HG03103 (cell line): ENCODE results near the gene PPIL1.

Experiments
- ATAC-seq: cut with Tn5 transposase; IDR thresholded peaks from one replicate; pipeline ENCODE4 v1.9.1; 2021; ENCODE audit warnings: low read depth; ENCODE audit not compliant: unreplicated experiment

PPIL1 gene

DNA sequence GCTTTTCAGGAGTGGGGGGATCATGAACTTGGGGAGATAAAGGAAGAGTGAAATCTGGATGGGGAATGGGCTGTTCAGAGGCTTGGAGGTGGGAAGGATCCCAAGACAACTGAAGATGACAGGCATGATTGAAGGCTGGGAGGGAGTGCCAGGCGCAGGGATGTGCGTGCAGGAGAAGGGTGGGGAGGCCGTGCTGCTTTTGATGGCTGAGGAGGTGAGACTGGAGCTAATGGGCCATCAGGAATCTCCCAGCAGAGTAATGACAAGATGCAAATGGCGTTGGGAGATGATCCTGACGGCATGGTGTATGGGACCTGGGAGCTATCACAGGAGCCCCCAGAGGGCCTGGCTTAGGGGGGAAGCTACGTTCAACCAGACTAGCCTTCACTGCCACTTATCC, 36.9 kb downstream of the PPIL1 start:
- no peak for ATAC-seq

DNA sequence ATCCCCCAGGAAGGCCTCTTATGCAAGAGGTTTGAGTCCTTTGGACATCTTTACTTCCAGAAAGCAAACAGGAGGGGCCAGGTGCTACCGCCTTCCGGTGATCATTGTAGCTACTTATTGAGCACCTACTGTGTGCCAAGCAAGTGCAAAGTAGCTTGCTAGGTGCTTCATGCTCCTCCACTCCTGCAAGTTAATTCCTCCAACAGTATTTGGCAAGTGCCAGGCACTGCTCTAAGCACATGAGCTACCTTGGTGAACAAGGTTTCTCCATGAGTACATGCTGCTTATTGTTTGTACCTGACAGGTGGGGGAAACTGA, 37.6 kb downstream of the PPIL1 start:
- ATAC-seq, result no peak

DNA sequence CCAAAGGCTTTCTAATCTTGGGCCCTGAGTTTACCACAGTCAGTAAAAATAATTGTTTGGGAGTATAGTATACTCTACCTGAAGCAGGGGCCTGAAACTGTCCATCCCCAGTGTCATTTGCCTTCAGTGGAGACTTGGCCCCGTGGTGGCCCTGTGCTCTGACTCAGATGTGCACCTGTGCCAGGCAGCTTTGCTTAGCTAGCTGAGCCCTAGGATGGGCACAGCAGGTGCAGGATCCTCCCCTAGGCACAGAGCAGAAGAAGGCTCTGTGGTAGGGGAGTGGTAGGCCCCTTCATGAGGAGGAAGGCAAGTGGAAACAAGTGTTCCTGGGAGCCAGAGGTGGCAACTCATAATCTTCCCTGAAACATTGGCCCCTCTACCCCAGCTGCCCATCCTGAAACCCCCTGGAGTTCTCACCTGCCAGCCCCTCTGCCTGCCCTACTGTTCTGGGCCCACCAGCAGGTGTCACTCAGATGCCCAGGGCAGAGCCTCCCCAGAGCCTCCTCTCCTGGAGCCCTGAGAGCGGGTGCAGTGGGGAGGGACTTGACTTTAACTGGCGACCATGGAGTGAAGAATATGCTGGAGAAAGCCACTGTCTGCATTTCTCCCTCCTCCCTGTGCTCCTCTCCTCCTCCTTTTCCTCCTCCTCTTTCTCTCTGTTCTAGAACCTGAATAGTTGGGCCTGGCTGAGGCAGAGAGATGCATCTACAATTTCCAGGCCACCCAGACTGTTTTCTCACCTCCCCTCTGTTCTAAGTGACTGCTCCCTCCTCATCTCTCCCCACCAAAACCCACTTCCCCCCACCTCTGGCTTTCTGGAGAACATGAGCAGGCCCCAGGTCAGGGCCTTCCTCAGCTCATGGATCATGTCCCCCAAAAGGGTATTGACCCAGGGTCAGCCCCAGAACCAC, 38.2 kb downstream of the PPIL1 start:
- ATAC-seq, result no peak

DNA sequence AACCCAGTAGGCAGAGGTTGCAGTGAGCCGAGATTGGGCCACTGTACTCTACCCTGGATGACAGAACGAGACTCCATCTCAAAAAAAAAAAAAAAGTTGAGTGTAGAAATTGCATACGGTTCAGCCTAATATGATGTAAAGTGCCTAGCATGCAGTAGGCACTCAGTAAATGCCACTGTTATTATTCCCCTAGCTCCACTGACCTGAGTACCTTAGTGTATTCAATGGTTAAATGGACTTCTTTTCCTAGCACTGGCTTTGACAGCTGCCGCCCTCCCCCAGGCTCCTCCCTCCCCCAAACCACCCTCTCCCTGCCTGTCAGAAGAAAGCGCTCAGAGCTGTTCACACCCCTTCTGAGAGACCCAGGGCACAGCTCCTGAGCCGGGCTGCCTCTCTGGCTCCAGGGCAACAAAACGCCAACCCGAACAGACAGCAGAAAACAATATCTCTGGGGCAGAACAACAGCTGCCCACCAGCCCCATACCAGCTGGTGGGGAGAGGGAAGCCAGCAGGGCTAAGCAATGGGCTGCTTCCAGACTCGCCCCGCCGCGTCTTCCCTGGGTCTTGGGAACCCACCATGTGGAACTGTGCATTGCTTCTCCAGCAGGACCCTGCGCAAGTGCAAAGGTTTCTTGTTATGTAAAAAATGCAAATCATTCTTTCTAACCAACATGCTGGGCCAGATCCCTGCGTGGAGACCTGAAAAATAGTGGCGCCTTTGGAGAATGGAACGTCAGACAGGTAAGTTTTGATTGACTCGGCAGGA, 39.8 kb downstream of the PPIL1 start:
- no peak for ATAC-seq

DNA sequence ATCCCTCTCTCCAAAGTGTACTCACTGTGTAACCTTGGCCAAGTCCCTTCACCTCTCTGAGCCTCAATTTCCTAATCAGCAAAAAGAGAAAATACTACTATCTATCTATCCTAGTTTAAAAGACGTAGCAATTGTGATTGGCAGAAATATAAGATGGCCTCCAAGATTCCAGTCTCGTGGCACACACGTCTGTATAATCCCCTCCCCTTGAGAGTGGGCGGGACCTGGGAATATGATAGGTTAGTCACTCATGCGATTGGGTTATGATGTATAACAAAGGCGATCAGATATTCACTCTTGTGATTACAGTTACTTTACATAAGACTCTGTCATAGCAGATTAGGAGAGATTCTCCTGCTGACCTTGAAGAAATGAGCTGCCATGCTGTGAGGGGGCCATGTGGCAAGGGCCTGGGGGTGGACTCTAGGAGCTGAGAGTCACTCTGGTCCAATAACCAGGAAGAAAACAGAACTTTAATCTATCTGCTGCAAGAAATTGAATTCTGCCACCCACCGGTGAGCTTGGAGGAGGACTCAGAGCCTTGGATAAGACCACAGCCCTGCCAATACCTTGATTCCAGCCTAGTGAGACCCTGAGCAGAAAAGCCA, 41.3 kb downstream of the PPIL1 start:
- ATAC-seq, result no peak

DNA sequence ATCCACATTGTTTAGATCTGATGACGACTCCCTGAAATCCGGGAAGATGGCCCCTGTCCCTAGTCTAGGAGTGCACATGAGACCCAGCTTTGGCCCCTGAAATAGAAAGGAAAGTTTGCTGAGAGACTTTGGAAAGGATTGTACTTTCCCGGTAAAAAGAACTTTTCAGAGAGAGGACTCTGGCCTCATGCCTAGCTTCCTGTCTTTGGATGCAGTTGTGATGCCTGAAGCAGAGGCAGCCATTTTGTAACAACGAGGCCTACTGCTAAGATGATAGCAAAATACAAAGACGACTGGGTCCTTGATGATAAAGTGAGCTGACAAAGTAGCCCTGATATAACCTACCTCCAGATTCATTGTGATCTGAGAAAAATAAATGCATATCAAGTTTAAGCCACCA, 42.3 kb downstream of the PPIL1 start:
- no peak for ATAC-seq

DNA sequence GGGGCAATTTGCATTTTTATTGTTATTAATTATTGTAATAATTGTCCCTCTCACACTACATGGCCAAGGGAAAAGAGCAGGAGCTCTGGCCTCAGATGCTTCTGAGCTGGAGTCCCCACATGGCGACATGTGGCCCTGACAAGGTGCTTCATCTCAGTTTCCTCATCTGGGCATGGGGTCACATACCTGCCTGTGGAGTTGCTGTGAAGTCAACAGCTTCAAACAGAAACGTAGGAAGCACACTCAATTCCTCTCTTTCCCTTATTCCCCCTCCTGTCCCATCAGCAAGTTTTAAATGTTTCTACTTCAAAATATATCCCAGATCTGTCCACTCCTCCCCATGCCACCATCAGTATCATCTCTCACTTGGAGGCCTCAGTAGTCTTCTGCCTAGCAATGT, 44.0 kb downstream of the PPIL1 start:
- no peak for ATAC-seq

DNA sequence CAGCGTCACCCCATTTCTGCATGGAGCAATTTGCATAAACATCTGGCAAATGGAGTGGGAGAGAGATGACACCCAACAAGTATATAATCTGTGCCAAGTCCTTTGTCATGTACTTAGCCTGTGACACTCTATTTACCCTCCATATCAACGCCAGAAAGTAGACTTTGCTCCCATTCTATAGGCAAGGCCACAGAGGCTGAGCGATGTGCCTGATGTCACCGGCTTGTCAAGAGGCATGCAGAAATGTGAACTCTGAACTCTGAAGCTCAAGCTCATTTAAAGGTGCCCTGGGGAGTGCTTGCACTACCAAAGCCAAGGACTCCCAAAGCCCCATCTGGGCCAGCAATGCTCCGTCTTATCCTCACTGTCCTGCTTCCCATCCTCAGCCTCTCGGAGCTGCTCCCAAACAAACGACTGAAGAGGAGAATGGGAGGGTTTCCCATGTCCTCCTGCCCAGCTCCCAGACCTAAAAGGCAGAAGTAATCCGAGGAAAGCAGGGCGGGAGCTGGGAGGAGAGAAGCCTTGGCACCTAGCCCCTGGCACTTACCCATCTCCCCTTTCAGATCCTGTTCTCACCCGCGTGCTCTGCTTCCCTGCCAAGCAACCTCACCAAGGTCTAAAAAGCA, 44.6 kb downstream of the PPIL1 start:
- ATAC-seq, result no peak

DNA sequence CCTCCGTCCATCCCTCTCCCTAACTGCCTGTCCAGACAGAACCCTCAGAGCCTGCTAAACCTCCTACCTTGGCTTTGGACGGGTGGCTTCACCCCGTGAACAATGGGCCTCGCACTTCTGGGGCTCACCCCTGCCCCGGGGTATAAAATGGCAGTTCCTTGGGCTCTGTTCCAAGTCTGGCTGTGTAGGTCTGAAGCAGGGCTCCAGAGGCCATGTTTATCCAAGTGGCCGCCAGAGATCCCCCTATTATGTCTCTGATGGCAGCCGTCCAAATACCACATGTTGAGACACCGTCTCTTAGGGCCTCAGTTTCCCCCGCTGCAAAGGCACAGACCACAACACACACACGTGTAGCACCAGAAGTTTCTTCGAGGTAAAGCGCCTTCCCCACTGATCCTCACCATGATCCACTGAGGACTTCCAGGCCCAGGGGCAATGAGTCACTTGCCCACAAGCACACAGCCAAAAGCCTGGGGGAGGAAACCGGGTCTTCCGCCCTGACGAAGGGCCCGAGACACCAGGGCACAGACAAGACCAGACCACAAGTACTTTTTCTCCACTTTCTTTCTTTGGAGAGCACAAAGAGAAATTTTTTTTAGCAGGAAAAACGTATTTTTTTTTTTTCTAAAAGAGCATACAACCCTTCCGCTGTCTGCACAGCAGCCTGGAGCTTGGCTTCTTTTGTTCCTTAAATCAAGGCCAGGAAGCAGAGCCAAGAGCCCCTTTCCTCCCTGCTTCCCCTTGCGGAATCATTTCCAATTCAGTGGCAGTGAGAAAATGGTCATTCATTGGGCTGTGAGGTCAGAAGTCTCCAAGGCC, 47.1 kb downstream of the PPIL1 start:
- ATAC-seq, result no peak

DNA sequence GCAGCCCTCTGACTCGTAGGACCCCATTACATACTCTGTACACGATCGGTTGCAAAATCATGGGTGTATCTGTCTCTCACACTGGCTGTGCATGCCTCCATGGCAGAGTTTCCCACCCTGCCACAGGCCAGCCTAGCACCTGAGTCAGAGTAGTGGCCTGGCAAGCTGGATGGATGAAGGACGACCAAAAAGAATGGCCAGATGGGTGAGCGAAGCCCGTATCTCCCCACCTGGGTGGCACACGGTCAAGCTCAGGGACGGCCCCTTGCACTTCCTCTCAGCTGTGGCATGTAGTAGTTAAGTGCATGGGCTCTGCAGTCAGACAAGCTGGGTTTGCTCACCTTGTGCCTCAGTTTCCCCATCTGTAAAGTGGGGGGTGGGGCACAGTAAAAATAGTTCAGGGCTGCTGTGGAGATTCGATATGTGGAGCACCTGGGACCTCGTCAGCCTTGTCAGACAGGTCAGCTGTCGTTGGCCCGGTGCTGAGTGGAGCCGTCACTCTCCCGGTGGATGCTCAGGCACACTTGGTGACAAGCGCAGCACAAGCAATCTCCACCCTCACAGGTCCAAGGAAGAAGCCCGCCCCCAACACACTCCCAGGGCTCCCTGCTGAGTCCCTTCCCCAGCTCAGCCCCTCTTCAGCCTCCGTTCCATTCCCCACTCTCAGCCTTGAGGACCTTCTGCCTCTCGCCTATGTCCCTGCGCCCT, 47.9 kb downstream of the PPIL1 start:
- no peak for ATAC-seq

DNA sequence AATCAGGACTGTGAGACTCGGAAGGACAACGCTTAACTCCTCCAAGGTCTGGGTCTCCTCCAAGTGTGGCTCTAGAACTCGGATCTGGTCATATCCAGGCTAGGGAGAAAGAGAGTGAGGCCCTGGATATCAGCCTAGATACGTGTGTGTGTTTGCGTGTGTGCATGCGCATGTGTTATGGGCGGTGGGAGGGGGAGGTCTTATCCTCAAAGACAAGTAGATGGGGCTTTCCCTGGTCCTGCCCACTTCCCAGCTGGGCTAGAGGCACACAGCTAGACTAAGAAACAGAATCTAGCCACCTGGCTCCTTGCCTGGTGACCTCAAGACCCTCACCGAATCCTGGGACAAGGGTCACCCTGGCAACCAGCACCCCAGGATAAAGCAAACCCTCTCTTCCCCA, 48.6 kb downstream of the PPIL1 start:
- no peak for ATAC-seq

DNA sequence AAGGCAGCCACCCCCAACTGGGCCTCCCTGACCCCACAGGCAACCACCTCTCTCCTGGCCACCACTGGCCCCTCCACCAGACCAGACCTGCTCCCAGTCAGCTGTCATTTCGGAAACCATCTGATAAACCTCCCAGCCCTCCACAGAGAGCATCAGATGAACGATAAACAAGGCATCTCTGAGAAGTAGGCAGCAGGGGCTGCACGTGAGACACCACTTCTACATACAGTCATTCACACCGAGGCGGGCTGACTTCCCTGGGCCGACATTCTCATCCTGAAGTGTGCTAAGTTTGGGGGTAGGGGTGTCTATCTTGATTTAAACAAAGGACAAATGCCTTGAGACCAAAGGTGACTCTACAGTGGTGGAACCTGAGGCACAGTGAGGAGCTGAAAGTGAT, 49.2 kb downstream of the PPIL1 start:
- ATAC-seq, result no peak

DNA sequence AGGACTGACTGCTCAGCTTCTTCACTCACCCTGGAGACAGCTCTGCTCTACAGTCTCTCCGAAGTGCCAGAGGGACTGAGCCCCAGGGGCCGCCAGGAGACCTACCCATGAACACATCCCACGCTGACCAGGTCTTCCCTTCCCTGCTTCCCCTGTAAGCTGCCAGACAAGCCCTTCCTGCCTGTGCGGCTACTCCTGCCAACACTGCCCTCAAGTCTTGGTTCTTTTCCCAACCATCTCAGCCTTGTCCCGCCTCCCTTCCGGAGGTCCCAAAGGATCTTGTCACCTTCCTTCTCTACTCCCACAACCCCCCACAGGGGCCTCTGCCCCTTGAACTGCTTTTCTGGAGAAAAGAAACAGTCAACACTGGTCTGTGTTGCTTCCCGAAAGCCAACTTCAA, 50.4 kb downstream of the PPIL1 start:
- ATAC-seq, result no peak

DNA sequence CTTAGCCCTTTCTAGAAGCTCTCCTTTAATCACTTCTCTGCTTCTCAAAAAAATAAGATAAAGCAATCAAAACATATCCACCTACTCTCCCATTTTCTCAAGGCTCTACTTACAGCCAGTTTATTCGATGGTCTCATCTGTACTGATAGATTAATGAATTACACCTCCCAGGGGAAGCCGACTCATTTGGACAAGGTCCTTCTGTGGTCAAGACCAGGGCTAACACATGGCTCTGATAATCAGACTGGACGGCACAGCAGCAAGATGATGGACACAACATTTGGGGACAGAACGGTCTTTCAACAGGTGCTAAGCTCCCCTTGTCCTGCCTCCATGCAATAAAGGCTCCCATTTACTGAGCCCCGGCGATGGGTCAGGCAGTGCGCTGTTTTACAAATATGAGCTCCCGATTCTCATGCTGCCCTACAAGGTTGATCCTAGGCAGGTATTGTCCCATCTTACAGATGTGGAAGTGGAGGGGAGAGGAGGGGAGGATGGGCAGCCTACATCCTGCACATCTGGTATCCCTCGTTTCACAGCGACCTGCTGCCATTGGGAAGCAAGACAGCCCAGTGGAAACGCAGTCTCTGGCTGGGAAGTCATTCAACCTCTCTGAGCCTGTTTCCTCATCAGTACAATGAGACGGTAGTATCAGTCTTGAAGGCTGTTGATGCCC, 51.0 kb downstream of the PPIL1 start:
- no peak for ATAC-seq

DNA sequence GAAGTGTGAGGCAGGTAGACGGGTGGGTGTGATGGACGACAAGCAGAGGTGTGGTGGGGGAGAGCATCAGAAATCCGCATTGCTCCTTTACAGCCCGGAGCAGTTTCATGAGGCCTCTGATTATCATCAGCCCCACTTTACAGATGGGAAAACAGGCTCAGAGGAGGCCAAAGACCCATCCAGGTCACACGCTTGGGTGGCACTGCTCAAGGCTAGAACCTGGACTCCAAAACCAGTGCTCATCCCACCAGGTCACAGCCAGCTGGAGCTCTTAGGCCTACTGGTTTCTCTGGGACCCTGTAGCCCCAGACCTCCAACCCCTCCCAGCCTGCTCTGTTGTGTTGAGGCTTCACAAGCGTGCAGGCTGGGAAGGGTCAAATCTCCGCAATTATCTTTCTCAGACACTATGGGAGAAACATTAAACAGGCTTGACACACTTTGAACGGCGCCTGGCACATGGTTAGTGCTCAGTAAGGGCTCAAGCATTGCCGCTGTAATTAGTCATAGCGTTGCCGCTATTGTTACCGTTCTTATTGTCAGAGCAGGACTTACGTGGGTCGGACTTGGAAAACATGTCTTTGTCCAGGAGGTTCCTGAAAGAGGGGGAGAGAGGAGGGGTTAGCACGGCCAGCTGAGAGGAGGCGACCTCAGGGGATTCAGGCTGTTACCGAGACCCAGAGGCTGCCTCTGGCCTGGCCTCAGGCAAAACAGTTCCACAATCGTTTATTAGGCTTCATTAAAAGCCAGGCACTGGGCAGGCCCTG, 51.9 kb downstream of the PPIL1 start:
- no peak for ATAC-seq

DNA sequence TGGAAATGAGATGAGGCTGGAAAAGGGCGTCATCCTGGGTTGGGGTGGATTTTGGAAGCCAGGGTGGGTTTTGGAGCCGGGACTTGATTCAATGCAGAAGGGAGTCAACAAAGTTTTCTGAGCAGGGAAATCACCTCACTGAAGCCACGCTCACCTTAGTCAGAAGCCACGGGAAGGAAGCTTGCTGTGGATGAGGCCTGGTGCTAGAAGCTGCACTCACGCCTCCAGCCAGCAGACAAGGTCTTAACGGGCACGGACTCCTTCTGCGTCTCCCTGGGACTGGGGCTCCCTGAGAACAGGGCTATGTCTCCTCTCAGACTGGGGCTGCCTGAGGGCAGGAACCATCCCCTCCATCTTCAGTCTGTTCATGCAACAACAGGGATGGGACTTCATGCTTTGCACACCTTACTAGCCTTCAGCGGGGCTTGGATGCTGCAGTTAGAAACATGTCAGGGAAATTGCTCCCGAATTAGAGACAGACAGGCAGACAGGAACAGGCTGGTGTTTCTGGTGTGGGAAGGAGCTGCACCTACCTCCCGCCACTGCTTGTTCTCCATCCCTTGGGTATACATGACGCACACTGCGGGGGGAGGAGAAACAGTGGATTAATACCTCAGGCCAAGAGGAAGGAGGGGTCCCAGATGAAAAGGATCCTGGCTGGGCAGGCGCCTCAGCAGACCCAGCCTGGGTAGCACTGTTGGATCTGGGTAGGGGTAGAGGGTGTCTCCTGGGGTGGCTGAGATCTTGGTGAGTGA, 52.8 kb downstream of the PPIL1 start:
- no peak for ATAC-seq

DNA sequence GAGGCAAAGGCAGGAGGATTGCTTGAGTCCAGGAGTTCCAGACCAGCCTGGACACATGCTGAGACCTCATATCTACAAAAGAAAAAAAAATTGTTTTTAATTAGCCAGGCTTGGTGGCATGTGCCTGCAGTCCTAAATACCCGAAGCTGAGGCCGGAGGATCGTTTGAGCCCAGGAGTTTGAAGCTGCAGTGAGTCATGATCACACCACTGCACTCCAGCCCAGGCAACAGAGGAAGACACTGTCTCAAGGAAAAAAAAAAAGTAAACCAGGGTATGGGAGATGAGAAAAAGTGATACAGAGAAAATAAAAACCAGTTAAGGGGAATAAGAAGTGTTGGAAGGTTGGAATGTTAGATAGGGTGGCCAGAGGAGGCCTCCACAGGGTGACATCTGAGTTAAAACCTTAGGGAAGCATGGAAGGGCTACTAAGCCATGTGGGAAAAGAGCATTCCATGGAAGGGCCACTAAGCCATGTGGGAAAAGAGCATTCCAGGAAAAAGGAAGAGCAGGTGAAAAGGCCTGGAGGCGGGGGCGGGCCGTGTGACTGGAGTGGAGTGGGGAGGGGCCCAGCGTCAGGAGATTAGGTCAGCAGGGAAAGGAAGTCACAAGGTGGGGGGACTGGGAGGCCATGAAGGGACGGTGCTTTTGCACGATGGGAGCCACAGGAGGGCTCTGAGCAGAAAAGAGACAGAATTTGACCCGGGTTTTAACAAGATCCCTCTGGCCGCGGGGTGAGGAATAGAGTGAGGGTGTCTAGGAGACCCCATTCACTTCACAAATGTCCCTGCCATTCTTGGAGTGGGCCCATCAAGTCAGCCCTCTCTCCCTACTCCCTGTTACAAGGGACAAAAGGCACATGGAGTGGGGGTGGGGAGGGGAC, 53.7 kb downstream of the PPIL1 start:
- no peak for ATAC-seq
